ENCODE measurements around the gene POU3F1. TPM values are rescaled to one million over a fixed set of nuclear protein-coding genes. Genes with fewer than 3 reads are reported as not detected.

The POU3F1 gene
- total and polyA plus RNA-seq, 10 donors, result 0.07 to 0.60 (median 0.21) TPM; not detected in 3

DNA sequence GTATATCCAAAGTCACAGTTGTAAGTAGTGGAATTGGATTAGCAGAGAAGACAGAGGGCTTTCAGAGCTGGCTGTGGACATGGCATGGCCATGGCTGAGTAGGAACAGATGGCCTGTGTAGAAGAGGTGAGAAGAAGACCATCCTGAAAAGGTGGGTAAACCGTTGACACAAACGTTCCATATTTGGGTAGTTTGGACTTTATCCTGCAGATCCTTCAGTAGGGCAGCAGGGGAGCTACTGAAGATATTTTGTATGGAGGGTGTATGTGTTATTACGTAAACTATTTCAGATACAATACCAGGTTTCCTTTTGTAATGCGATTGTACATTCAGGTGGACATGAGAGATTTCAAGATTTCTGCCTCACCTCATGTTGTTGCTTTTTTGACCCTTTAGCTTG is 32.4 kb downstream of the POU3F1 start:
- Histone ChIP-seq H3K36me3 (peaks cover 0 to 49% (median 27%) of the 10 kb centered on the region in 6 donors), H3K9me3 (peaks cover 0 to 5% (median 0%) of the 10 kb centered on the region in 8 donors), H3K4me3 (peak overlapping the region in 2 of 8 donors; percentile 71 to 87), H3K4me1 (peaks cover 24 to 68% (median 42%) of the 10 kb centered on the region in 6 donors), H3K27me3 (replicated peaks in 1 of 7) (no peaks in the 10 kb centered on the region), H3K27ac (no peak overlapping the region)
- TF ChIP-seq POLR2A (IDR thresholded peaks at IDR 0.05), result no peak
- TF ChIP-seq POLR2AphosphoS5 (IDR thresholded peaks at IDR 0.05), result no peak
- TF ChIP-seq, protein P1, sequence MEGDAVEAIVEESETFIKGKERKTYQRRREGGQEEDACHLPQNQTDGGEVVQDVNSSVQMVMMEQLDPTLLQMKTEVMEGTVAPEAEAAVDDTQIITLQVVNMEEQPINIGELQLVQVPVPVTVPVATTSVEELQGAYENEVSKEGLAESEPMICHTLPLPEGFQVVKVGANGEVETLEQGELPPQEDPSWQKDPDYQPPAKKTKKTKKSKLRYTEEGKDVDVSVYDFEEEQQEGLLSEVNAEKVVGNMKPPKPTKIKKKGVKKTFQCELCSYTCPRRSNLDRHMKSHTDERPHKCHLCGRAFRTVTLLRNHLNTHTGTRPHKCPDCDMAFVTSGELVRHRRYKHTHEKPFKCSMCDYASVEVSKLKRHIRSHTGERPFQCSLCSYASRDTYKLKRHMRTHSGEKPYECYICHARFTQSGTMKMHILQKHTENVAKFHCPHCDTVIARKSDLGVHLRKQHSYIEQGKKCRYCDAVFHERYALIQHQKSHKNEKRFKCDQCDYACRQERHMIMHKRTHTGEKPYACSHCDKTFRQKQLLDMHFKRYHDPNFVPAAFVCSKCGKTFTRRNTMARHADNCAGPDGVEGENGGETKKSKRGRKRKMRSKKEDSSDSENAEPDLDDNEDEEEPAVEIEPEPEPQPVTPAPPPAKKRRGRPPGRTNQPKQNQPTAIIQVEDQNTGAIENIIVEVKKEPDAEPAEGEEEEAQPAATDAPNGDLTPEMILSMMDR (IDR thresholded peaks at IDR 0.05 in 8 of 11, conservative IDR thresholded peaks at IDR 0.05 in 3 of 11), result no peak
- WGBS, 5 donors, result 43 to 69% (median 60%) methylated on average over 4 of the region's 4 CpGs
- DNase-seq, result no peak
- intact Hi-C loops (cut with DNase I; ENCODE audit: low total_unique reads), result no loop called here

DNA sequence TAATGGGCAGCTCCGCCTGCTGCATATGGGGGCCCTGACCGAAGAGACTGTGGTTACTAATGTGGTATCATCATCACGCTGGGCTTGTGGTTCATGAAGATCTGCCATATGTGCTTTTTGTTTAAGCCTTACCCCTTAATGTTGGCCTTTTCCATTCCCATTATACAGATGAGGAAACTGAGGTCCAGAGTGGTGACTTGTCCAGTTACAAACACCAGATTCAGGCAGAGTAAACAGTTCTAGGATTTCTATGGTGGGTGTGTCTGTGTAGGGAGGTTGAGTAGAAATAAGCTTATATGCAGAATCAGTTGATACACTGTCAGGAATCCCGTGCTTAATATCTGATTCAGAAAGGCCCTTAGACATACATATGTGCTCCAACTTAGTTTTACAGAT is 33.4 kb downstream of the POU3F1 start:
- H3K9me3 ChIP-seq, result peaks cover 0 to 5% (median 0%) of the 10 kb centered on the region in 8 donors
- 8 to 27% (median 13%) methylated on average over 2 to 4 of the region's 4 CpGs for WGBS, 5 donors
- peak overlapping the region; percentile 80 to 94 (median 90) for H3K27ac ChIP-seq
- peaks cover 0 to 40% (median 18%) of the 10 kb centered on the region in 6 donors for H3K36me3 ChIP-seq
- TF ChIP-seq POLR2A (IDR thresholded peaks at IDR 0.05) (no peak), POLR2AphosphoS5 (IDR thresholded peaks at IDR 0.05) (no peak)
- TF ChIP-seq, protein P1 (IDR thresholded peaks at IDR 0.05 in 8 of 11, conservative IDR thresholded peaks at IDR 0.05 in 3 of 11), result no peak
- no peaks in the 10 kb centered on the region for H3K27me3 ChIP-seq (replicated peaks in 1 of 7)
- peak overlapping the region; percentile 57 to 87 (median 68) for H3K4me3 ChIP-seq
- intact Hi-C loops (cut with DNase I; ENCODE audit: low total_unique reads), result no loop called here
- peaks cover 24 to 63% (median 40%) of the 10 kb centered on the region in 6 donors for H3K4me1 ChIP-seq
- DNase-seq, result no peak

DNA sequence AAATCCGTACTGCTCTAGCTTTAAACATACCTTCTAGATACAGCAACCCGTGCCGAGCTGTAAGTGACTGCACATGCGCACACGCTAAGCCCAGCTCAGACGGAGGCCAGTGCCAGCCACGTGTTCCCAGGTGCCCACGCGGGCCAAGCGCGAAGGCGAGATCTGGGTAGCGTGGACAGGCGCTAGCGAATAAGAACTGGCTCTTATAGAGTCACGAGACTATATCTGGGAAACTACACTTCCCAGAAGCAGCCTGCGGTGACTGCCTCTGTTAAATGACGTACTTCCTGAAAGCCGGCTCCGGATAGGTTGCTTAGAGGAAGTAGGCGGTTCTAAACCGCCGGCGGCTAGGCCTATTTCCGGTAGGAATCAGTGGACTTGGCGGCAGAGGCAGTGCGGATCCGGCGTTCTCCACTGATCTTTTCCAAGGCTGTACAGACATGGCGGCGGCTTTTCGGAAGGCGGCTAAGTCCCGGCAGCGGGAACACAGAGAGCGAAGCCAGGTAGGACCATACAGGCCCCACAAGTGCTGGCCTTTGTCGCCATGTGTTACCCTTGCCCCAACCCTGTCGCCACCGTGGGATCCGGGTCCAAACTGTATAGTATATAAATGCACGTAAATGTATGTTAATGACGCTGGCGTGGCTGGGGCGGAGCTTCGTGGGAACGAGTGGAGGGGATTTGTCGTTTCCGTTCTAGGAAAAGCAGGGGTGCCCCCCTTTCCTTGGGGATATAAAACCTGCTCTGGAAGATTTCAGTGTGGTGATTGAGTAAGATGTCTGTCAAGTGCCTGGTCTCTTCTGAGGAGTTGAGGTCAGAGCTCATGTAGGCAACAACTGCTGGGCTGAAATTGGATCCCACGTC is 34.0 kb downstream of the POU3F1 start, which contains the start of gene UTP11:
TSS of gene UTP11 (plus strand) at position 372 of the 864 bp plus-strand sequence. CDS start at position 441, 69 bp downstream.
- H3K27ac ChIP-seq, result peak within 1 kb of the TSS; percentile 80 to 94 (median 90)
- 1 to 4% (median 2%) methylated on average over 38 to 49 of the region's 49 CpGs for WGBS, 5 donors
- peaks cover 0 to 34% (median 12%) of the 10 kb centered on the region in 6 donors for H3K36me3 ChIP-seq
- peaks cover 0 to 5% (median 0%) of the 10 kb centered on the region in 8 donors for H3K9me3 ChIP-seq
- peak; percentile 95 for DNase-seq
- H3K4me3 ChIP-seq, result peak within 1 kb of the TSS; percentile 57 to 87 (median 68)
- TF ChIP-seq POLR2AphosphoS5 (IDR thresholded peaks at IDR 0.05), result peak; percentile 84 to 85 (median 85)
- TF ChIP-seq, protein P1 (IDR thresholded peaks at IDR 0.05 in 8 of 11, conservative IDR thresholded peaks at IDR 0.05 in 3 of 11), result peak in 3 of 11 experiments; percentile 4 to 28 (median 5)
- peak in 2 of 3 donors; percentile 28 to 38 for TF ChIP-seq POLR2A (IDR thresholded peaks at IDR 0.05)
- H3K27me3 ChIP-seq (replicated peaks in 1 of 7), result no peaks in the 10 kb centered on the region
- intact Hi-C loops (cut with DNase I; ENCODE audit: low total_unique reads), result no loop called here
- H3K4me1 ChIP-seq, result peaks cover 24 to 63% (median 40%) of the 10 kb centered on the region in 6 donors

DNA sequence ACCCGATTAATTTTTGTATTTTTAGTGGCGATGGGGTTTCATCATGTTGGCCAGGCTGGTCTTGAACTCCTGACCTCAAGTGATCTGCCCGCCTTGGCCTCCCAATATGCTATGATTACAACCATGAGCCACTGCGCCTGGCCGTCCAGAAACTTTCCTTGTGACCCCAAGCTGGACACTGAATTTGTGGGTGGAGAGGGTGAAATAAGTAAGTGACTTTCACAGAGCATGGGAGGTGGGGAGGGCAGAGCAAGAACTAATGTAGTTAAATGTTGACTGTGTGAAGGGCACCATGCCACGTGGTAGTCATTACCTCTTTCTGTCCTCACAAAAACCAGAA is 36.8 kb downstream of the POU3F1 start:
- peaks cover 0 to 13% (median 2%) of the 10 kb centered on the region in 7 donors for H3K27me3 ChIP-seq (replicated peaks in 1 of 7)
- H3K9me3 ChIP-seq, result peaks cover 0 to 5% (median 0%) of the 10 kb centered on the region in 8 donors
- intact Hi-C loops (cut with DNase I; ENCODE audit: low total_unique reads), result no loop called here
- H3K36me3 ChIP-seq, result peaks cover 0 to 6% (median 0%) of the 10 kb centered on the region in 6 donors
- peak overlapping the region in 3 of 8 donors; percentile 60 to 83 (median 60) for H3K27ac ChIP-seq
- no peak for TF ChIP-seq POLR2AphosphoS5 (IDR thresholded peaks at IDR 0.05)
- no peak for TF ChIP-seq POLR2A (IDR thresholded peaks at IDR 0.05)
- TF ChIP-seq, protein P1 (IDR thresholded peaks at IDR 0.05 in 8 of 11, conservative IDR thresholded peaks at IDR 0.05 in 3 of 11), result no peak
- WGBS, 5 donors, result 71 to 95% (median 88%) methylated on average over 5 to 6 of the region's 6 CpGs
- H3K4me3 ChIP-seq, result no peak overlapping the region
- peaks cover 16 to 55% (median 28%) of the 10 kb centered on the region in 6 donors for H3K4me1 ChIP-seq
- DNase-seq, result no peak

All from spleen (tissue), 11 donors.